ENCODE data around the gene TMEM119. TPM values are rescaled to one million over a fixed set of nuclear protein-coding genes. Genes with fewer than 3 reads are reported as not detected.

TMEM119 gene
- total RNA-seq, 1 donor: 83.3 TPM

DNA sequence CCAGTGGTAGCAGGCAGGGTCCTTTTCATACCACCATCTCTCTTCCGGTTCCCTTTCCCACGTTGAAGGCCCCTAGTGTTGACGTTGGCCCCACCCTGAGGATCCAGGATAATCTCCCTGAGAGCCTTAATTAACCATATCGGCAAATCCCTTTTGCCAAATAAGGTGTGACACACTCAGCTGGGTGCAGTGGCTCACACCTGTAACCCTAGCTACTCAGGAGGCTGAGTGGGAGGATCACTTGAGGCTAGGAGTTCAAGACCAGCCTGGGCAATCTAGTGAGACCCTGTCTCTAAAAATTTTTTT, 2.8 kb upstream of the TMEM119 start:
- TF ChIP-seq CTCF (IDR thresholded peaks at IDR 0.05; ENCODE audit: insufficient read depth, low read depth, low read length): no peak
- H3K4me3 ChIP-seq (ENCODE audit: low read depth, low read length): no peak overlapping the region
- DNase-seq (ENCODE audit: low read depth): no peak

- H3K4me3 ChIP-seq (ENCODE audit: low read depth, low read length): no peak overlapping the region
- TF ChIP-seq CTCF (IDR thresholded peaks at IDR 0.05; ENCODE audit: insufficient read depth, low read depth, low read length): no peak
- DNase-seq (ENCODE audit: low read depth): no peak
Measured at GRCh38 chr12:108599948-108600701, 2.2 kb upstream of the TMEM119 start.

DNA sequence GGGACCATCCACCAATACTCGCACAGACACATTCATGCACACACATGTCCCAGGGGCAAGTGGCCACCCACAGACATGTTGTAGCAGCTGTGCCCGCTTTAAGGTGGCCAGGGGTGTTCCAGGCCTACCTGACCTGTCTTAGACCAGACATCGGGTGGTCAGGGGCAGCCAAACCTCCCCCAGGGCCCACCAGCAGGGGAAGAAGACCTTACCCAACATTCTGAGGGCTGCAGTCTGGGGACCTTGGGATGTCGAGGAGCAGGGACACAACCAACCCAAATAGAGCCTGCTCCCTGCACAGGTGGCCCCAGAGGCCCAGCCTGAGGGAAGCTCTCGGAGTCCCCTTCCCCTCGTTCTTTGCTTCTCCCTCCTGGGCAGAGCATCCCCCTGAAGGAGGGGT, 1.7 kb upstream of the TMEM119 start:
- H3K4me3 ChIP-seq (ENCODE audit: low read depth, low read length): no peak overlapping the region
- no peak for TF ChIP-seq CTCF (IDR thresholded peaks at IDR 0.05; ENCODE audit: insufficient read depth, low read depth, low read length)
- no peak for DNase-seq (ENCODE audit: low read depth)

- no peak for TF ChIP-seq CTCF (IDR thresholded peaks at IDR 0.05; ENCODE audit: insufficient read depth, low read depth, low read length)
- no peak for DNase-seq (ENCODE audit: low read depth)
- peak overlapping the region; percentile 74 for H3K4me3 ChIP-seq (ENCODE audit: low read depth, low read length)
Measured at GRCh38 chr12:108598553-108599250, 818 bp upstream of the TMEM119 start.

DNA sequence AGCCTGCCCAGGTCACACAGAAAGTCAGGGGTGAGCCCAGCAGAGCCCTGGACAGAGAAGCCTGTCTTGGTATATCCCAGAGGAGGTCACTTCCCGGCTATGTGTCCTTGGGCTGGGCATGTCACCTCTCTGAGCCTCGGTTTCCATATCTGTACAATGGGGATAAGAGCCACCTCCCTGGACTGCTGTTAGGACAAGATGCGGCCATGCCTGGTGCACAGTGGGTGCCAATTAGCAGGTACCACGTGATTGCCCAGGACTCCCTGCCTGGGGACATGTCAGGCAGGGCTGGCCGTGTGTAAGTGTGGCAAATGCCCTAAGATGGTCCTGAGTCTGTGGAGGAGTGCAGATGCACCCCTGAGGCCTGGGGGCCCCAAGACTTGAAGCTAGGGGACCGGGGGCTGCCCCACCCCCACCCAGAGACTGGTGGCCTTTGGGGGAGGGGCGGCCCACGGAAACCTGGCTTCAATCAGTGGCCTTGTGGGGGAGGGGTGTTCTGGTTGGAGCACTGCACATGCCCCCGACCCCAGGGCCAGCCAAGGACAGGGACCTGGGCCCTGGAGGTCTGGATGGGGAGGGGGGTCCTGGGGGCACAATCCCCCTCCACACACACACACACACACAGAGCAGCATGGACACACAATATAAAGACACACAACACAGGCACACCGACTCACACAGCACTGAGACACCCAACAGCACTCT, 878 bp downstream of the TMEM119 start:
- H3K4me3 ChIP-seq (ENCODE audit: low read depth, low read length): peak overlapping the region; percentile 74
- DNase-seq (ENCODE audit: low read depth): no peak
- no peak for TF ChIP-seq CTCF (IDR thresholded peaks at IDR 0.05; ENCODE audit: insufficient read depth, low read depth, low read length)

DNA sequence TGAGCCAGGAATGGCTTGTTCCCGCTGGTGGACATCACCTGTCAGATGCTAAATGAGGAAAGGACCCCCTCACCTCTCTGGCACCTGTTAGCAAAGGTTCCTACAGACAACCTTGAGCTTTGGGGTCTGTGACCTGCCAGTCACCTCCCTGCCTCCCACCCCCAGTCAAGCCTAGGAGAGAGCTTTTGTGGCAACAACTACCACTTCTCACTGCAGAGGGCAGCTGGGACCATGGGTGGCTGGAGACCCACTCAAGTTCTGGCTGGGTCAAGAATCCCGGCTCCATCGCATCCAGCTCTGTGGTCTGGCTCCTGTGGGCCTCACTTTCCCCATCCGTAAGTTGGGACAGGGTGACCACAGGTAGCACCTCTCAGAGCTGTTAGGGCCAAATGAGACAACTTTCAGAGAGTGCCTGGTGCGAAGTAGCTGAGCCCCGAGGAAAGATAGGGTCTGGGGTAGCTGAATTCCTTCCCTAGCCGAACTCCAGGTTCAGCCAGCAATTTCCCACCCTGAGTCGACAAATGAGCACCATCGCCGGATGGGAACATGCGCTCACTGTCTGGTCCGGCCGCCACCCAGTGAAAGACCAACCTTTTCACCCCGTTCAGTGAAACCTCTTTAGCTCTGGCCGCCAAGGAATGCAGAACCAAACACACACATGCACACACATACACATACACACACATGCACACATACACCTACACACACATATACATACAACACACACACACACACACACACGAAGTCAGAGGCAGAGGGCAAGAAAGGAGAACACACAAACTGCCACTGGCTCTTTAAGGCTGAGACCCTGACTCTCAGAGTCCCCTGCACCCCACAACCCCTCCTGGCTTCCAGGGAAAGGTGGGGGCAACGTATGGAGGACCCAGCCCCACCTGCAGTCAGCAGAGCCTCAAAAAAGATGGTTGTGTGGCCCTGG, 1.9 kb downstream of the TMEM119 start:
- DNase-seq (ENCODE audit: low read depth): no peak
- no peak for TF ChIP-seq CTCF (IDR thresholded peaks at IDR 0.05; ENCODE audit: insufficient read depth, low read depth, low read length)
- H3K4me3 ChIP-seq (ENCODE audit: low read depth, low read length): peak overlapping the region; percentile 74
